Bone marrow (tissue), 2 donors: ENCODE results near the gene SLC34A1.

Experiments
- DNase-seq, 2 donors: peaks; one replicate each; lab custom pipeline; 2025; lab: John Stamatoyannopoulos, UW

SLC34A1 gene

DNA sequence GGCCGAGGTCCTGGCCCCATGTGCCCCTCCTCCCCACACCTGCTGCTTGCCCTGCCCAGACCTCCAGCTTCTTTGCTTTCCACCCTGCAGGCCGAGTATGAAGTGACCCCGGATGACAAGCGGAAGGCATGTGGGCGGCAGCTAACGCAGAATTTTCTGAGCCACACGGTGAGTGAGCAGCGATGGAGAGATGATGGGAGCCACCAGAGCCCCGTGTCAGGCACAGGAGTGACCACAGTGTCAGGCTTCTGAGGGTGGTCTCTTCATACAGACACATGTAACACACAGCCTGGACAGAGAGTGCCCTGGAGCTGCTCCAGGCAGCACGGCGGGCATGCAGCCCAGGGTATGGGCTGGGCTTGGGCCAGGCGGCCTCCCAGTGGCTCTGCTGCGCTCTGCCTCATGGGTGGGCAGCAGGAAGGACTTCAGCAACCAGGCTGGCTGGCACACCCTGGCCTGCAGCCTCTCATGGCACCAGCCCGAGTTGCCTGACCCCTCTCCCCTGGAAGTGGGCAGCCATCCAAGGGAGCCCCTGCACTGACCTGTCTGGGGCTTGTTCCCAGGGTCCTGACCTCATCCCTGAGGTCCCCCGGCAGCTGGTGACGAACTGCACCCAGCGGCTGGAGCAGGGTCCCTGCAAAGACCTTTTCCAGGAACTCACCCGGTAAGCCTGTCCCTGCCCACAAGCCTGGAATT is 48.1 kb downstream of the SLC34A1 start:
- DNase-seq, result no peak

DNA sequence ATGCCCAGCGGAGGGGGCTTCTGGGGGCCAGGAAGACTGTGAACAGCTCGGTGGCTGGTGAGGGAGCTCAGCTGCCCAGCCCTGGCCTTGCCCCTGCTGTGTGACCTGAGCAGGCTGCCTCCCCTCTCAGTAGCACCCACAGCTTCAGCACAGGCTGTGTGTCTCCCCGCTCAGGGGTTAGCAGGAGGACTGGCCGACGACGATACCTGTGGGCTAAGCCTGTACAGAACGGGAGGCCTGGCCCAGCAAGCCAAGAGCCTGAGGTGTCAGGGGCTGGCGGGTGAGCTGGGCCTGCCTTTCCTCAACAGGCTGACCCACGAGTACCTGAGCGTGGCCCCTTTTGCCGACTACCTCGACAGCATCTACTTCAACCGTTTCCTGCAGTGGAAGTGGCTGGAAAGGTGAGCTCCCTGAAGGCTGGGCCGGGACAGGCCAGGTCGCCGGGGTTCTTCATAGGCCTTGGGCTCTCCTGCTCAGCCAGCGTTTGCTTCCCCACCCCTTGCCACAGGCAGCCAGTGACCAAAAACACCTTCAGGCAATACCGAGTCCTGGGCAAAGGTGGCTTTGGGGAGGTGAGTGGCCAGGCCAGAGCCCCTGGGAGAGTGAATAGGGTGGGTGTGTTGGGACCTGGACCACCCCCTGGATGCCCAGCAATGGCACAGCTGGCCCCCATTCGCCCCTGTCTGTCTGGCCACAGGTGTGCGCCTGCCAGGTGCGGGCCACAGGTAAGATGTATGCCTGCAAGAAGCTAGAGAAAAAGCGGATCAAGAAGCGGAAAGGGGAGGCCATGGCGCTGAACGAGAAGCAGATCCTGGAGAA is 48.8 kb downstream of the SLC34A1 start:
- DNase-seq, result no peak

DNA sequence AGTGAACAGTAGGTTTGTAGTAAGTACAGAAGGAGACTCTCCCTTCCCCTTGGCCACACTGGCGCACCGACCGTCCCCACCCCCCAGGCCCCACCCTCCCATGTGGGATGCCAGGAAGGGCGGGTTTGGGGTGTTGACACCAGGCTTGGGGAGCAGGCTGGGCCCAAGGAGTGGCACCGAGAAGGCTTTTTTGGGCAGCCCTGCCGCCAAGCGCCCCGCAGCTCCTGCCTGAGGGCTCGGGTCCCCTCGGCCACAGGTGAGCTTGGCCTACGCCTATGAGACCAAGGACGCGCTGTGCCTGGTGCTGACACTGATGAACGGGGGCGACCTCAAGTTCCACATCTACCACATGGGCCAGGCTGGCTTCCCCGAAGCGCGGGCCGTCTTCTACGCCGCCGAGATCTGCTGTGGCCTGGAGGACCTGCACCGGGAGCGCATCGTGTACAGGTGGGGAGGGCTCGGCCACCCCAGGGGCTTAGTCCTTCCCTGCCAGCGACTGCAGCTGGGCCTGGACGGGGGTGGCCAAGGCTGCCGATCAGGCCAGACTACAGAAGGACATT is 49.5 kb downstream of the SLC34A1 start:
- no peak for DNase-seq

DNA sequence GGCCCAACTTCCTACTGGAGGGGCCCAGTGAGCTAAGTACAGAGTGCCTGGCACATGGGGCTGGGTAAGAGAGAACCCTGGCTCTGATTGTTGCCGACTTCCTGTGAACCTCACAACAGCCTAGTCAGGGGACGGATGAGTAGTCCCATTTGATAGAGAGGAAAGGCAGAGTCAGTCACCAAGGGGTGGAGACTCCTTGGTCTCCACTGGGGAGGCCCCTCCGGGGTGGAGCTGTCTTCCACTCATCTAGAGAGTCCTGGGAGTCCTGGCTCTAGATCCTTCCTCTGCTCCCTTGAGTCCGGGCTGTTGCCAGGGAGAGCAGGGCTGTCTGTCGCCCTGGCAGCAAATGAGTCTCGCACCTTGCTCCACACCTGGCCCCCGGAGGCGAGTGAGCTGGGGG is 50.2 kb downstream of the SLC34A1 start:
- DNase-seq, result no peak

DNA sequence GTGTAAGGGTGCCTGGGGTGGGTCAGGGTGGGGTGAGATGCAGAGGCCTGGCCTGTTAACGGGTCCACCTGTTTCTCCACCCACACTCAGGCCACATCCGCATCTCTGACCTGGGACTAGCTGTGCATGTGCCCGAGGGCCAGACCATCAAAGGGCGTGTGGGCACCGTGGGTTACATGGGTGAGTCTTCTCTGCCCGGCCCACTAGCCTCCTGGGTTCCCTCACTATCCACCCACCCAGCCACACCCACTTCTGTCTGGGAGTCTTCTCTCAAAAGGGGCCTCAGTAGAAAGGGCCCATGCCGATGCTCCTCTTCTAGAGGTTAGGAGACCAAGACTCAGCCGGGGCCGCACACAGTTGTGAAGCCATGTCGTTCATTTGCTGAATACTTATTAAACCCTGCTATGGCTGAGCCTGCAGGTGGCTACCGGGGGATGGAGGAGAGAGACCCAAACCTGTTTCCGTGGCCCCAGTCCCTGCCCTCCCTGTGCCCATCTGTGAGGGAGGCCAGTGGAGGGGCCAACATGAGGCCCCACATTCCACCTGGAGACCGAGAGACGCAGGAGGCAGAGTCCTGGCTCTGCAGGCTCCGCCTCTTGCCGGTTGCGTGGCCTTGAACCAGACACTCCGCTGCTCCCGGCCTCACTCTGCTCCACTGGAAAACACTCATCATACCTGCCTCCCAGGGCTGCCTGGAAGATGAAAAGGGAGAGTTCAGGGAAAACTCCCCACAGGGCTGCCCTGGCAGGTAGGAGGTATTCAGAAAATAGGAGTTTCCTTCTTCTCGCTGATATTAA is 50.9 kb downstream of the SLC34A1 start:
- no peak for DNase-seq

DNA sequence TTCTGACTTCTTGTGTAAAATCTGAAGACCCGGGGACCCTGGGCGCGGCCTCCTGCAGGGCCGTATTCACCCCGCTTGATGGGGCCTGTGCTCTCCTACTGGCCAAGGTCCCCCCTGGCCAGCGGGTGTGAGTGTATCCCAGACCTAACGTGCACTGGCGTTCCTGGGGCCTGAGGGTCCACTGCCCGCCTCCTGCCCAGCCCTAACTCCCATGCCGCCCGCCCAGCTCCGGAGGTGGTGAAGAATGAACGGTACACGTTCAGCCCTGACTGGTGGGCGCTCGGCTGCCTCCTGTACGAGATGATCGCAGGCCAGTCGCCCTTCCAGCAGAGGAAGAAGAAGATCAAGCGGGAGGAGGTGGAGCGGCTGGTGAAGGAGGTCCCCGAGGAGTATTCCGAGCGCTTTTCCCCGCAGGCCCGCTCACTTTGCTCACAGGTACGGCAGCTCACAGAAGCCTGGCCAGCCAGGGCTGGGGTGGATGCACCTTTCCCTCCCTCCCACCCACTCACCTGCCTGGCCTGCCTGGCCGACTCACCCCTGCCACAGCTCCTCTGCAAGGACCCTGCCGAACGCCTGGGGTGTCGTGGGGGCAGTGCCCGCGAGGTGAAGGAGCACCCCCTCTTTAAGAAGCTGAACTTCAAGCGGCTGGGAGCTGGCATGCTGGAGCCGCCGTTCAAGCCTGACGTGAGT is 51.8 kb downstream of the SLC34A1 start:
- DNase-seq, result no peak

DNA sequence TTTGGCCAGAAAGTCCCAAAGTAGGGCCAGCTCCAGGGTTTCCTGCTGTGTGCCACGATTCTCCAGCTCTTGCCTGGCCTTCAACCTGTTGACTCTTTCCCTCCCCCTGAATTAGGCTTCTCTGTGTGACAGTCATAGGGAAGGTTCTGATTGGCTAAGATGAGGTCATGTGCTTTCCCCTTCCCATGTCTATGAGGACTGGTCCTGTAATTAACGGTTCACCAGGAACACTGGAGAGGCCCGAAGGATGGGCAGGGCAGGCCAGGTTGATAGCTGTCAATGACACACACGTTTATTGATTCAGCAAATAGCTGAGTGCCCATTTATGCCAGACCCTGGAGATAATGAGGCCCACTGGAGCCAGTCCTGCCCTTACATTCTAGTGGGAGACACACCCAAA is 53.4 kb downstream of the SLC34A1 start:
- DNase-seq, result no peak

DNA sequence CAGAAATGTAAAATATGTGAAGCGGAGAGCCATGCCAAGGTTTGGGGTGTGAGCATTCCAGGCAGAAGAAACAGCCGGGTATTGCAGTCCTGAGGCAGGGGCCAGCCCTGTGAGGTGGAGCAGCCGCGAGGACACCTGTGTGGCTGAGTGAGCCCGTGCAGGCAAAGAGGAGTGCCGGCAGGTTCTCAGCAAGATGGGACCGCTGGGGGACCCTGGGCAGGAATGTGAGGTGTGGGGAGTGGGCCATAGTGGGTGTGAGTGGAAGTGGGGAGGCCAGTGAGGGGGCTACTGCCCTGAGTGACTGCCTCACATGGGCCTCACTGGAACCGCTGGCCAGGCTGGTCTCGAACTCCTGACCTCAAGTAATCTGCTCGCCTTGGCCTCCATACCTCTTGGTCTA is 54.2 kb downstream of the SLC34A1 start:
- no peak for DNase-seq

DNA sequence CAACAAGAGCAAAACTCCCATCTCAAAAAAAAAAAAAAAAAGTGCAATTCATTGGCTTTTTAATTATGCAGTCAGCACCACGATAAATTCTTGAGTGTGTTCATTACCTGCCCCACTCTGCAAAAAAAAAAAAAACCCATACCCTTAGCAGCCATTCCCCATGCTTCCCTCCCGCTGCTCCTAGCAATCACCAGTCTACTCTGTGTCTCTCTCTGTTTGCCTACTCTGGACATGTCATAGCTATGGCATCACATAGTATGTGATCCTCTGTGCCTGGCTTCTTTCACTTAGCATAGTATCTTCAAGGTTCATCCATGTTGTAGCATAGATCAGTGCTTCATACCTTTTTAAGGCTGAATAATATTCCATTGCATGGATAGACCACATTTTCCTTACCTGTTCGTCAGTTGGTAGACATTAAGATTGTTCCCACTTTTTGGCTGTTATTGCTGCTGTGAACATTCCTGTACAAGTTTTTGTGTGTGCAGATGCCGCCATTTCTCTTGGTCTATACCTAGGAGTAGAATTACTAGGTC is 55.4 kb downstream of the SLC34A1 start:
- no peak for DNase-seq

DNA sequence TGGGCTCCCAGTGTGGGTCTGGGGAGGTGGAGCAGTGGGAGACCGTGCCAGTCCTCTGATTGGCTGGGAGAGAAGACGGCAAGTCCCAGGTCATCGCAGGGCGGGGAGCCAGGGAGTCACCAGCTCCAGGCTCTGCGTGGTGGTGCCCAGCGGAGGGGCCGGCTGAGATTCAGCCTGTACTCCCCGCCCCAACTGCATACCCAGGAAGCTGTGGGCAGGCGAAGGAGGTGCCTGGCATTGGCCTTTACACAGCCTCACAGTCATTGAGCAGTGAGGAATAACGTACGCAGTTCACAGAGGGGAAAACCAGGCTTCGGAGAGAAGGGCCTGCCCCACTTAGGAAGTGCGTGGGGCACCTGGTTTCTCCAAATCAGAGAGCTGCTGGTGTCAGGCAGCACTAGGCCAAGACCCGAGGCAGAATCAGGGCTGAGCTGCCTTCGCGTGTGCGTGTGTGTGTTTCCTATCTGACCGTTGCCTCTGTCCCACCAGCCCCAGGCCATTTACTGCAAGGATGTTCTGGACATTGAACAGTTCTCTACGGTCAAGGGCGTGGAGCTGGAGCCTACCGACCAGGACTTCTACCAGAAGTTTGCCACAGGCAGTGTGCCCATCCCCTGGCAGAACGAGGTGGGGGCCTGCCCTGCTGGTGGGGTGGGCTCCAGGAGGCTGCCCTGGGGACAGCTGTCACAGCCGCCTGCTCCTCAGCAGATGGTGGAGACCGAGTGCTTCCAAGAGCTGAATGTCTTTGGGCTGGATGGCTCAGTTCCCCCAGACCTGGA is 56.2 kb downstream of the SLC34A1 start:
- no peak for DNase-seq

DNA sequence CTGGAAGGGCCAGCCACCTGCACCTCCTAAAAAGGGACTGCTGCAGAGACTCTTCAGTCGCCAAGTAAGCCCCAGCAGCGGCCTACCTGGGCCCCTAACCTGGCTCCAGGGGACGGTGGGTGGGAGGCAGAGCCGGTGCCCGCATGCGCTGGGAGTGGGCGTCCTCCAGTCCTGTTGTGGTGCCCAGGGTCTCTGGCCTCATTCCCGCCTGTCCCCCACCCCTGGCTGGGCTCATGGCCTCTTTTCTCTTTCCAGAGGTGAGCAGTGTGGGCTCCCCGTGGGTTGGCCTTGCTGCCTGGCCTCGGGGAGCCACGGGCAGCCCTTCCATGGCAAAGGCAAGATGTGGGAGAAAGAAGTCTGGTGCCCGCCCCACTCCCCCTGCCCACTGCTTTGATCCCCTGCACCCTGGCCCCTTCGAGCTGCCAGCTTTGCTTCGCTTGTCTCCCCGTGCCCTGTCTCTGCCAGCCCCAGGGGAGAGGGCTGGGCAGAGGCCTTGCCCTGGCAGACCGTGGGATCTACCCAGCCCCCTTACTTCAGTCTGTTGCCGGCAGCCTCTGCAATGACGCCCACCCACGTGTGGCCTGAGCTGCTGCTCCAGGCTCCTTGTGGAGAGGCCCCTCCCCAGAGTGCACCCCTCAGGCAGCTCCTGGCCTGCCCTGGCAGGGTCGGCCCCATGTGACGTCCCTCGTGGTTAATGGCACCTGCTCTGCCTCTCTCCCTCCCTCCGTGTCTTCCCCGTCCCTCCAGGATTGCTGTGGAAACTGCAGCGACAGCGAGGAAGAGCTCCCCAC is 57.0 kb downstream of the SLC34A1 start:
- no peak for DNase-seq

DNA sequence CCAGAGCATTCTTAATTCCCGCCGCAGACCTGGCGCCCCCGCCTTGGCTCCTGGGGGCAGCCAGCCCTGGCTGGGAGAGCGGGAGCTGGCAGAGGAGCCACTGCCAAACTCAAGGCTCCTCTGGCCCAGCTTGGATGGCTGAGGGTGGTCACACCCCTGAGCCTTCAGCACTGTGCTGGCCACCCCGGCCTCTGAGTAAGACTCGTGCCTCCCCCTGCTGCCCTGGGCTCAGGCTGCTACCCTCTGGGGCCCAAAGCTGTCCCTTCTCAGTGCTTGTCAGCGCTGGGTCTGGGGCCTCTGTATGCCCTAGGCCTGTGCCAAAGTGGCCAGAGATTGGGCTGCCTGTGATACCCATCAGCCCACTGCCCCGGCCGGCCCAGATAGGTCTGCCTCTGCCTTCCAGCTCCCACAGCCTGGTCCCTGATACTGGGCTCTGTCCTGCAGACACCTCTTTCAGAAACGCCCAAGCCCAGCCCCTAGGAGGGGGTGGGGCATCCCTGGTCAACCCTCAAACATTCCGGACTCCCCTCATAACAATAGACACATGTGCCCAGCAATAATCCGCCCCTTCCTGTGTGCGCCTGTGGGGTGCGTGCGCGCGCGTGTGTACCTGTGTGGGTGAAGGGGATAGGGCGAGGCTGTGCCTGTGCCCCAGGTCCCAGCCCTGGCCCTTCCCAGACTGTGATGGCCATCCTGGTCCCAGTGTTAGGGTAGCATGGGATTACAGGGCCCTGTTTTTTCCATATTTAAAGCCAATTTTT is 58.0 kb downstream of the SLC34A1 start:
- DNase-seq, result no peak

DNA sequence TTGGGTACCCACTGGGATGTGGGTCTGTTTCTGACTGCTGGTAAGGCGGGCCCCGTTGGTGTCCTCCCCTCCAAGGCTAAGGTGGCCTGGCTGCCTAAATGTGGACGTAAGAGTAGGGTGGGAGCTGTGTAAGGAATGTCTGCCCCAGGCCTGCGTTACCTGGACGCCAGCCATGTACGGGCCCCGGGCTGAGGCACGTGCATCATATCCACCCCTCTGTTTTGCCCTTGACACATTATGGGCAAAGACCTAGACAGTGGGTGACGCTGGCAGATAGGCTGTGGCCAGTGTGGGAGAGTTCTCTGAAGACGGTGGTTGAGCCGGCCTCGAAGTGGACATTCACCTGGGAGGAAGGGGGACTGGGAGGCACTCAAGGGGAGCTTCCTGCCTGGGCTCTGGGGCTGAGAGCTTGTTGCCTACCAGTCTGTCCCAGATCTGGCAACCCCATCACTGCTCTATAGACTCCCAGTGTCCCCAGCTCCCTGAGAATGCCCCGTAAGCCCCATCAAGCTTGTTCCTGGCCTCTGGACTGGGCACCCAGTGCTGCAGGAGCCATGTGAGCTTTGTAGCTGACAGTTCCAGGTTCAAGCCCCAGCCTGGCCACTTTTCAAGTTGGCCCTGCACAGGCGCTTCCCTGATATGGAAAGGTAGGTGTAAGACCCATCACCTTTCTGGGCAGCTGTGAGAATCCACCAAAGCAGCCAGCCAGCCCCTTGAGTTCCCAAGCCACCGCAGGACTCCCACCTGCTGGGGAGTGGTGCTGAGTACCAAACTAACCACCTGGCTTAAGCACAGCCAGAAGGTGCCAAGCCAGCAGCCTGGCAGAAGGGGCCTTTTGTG is 59.1 kb downstream of the SLC34A1 start:
- no peak for DNase-seq

DNA sequence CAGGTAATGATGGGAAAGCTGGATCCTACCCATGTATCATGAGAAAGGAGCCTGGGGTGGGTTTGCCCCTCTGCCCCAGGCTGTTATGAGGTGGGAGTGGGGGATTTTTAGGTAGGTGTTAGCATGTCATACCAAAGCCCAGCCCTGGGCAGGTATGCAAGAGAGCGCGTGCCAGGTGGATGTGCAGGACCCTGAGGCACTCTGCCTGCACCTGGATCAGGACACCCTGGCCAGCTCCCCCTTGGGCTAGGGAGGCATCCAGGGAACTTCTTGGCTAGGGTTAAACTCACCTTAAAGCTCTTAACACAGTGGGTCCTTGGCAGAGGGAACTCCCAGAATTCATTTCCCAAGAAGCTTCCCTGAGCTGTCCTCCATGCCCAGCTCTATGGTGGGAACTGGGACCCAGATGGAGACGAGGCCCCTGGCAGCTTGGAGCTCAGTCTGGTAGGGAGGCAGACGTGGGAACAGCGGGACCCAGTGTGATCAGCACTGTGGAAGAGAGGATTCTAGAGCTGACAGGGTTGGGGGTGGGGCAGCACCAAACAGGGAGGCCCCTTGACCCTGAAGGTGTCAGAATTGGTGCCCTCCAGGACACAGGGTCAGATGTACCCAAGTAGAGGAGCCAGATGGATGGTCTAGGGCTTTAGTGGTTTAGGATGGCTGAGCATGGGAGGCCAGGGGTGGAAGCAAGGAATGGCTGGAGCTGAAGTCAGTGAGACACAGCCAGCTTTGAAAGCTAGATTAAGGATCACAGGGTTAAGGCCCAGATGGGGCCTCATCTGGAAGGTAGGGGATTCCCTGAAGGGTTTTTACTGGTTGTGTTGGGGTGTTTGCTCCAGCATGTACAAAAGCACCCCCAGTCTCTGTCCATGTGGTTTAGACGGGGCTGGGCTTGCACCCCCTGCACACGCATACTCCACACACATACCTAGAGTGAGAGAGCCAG is 60.1 kb downstream of the SLC34A1 start:
- DNase-seq, result no peak

DNA sequence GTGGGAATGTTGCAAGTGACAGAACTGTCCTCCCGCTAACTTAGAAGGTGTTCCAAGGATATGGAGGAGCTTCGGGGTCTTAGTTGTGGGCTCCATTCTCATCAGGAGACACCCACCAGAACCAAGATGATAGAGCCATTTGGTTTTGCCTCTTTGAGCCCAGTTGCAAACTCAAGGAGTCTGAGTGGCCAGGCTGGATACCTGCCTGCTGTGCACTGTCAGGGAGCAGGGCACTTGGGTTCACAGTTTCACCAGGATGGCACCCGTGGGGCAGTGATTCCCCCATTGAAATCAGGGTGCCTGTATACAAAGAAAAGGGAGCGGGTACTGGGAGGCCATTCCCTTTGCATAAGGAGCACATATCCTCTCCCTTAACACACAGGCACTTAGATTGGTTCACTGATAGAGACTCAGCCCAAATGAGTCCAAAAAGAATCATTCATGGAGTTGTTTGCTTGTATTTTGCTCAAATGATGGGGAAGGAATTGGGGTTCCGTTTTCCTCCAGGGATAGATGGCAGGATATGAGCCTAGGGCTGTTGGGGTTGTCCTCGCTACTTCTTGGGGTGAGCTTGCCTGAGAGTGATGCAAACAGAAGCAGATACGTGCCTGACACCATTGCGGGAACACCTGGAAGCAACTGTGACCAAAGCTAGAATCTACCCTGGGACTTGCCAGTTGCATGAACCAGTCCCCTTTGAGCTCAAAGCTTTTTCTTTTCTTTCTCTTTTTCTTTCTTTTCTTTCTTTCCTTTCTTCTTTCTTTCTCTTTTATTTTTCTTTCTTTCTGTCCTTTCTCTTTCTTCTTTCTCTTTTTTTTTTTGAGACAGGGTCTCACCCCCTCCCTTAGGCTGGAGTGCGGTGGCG is 61.0 kb downstream of the SLC34A1 start:
- no peak for DNase-seq

DNA sequence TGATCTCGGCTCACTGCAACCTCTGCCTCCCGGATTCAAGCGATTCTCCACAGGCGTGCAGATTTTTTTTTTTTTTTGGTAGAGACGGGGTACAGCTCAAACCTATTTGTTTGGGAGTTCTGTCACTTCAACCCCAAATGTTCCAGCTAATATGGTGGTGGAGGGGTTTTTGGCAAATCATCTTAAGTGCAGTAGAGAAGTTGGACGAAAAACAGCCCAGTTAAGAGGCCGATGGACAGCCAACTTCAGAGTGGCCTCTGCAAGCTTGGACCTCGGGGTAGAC is 61.6 kb downstream of the SLC34A1 start:
- no peak for DNase-seq
